CD4-positive, alpha-beta T cell (primary cell): ENCODE measurements around the gene LCE1A. TPM values are rescaled to one million over a fixed set of nuclear protein-coding genes. Genes with fewer than 3 reads are reported as not detected.

ENCODE experiments used
- ATAC-seq: fragments of 200-7000 bp; cut with Tn5 transposase; one replicate; pipeline ENCODE4 v1.10.0; 2022; ENCODE audit warnings: mild to moderate bottlenecking; ENCODE audit not compliant: poor library complexity
- CTCF ChIA-PET: fragments of 350-600 bp; sonication (Branson Sonifier 250); formaldehyde crosslinking; loops from one replicate; lab custom pipeline; 2021; ENCODE audit warnings: antibody characterized with exemption, inconsistent platforms; lab: Charles Lee
- POLR2A ChIA-PET: fragments of 350-600 bp; sonication (Branson Sonifier 250); formaldehyde crosslinking; loops from one replicate; lab custom pipeline; 2021; ENCODE audit warnings: antibody characterized with exemption, inconsistent platforms; lab: Charles Lee
- DNase-seq, 14 experiments: peaks; one replicate each; pipeline ENCODE4 v3.0.0-alpha.2; 2013 to 2020; ENCODE audit warnings: mixed read lengths in 2 of 14
- H3K27ac ChIP-seq, 2 donors: one replicate each; pipeline versions ENCODE4 v1.5.1 to v1.7.0; 2013; ENCODE audit warnings: low read length in 2 of 2, low read depth in 1 of 2, mild to moderate bottlenecking in 1 of 2
- H3K27me3 ChIP-seq, 2 experiments: 1 replicate in 1 of 2; 2 replicates in 1 of 2; pipeline versions ENCODE4 v1.6.1 to v1.7.0; 2013; ENCODE audit warnings: low read length in 2 of 2, control low read depth in 1 of 2, mild to moderate bottlenecking in 1 of 2, moderate library complexity in 1 of 2; ENCODE audit not compliant: insufficient read depth in 2 of 2, control insufficient read depth in 1 of 2
- H3K36me3 ChIP-seq: one replicate; pipeline ENCODE4 v1.6.1; 2013; ENCODE audit warnings: low read length, control low read depth; ENCODE audit not compliant: insufficient read depth
- H3K4me1 ChIP-seq: one replicate; pipeline ENCODE4 v1.6.1; 2013; ENCODE audit warnings: low read length, control low read depth; ENCODE audit not compliant: insufficient read depth
- H3K4me3 ChIP-seq: one replicate; pipeline ENCODE4 v1.5.1; 2013; ENCODE audit warnings: mild to moderate bottlenecking, low read length, moderate library complexity
- H3K9me3 ChIP-seq, 2 experiments: 1 replicate in 1 of 2; 2 replicates in 1 of 2; pipeline versions ENCODE4 v1.6.1 to v1.7.0; 2013; ENCODE audit warnings: low read length in 2 of 2, mild to moderate bottlenecking in 2 of 2, control low read depth in 1 of 2, moderate library complexity in 1 of 2; ENCODE audit not compliant: control insufficient read depth in 1 of 2, insufficient read depth in 1 of 2
- H3K27ac Mint-ChIP-seq: one replicate; pipeline ENCODE4 v1.8.0; 2020; ENCODE audit warnings: mixed read lengths
- H3K27me3 Mint-ChIP-seq: one replicate; pipeline ENCODE4 v1.8.0; 2021; ENCODE audit warnings: mixed read lengths
- H3K36me3 Mint-ChIP-seq: one replicate; pipeline ENCODE4 v1.8.0; 2021; ENCODE audit warnings: low read depth, mixed read lengths
- H3K4me1 Mint-ChIP-seq: one replicate; pipeline ENCODE4 v1.8.0; 2021; ENCODE audit warnings: low read depth, mixed read lengths
- H3K4me3 Mint-ChIP-seq: one replicate; pipeline ENCODE4 v1.8.0; 2020; ENCODE audit warnings: mild to moderate bottlenecking, mixed read lengths
- H3K9me3 Mint-ChIP-seq: one replicate; pipeline ENCODE4 v1.8.0; 2020; ENCODE audit warnings: mixed read lengths
- CTCF ChIP-seq: fragments of 200-600 bp; IDR thresholded peaks from one replicate; pipeline ENCODE4 v1.8.0; 2022; ENCODE audit warnings: antibody characterized with exemption, mild to moderate bottlenecking
- intact Hi-C, 2 experiments: fragments of 100-400 bp; cut with DNase I in 1 of 2; cut with micrococcal nuclease in 1 of 2; formaldehyde crosslinking; loops; one replicate each; pipeline versions ENCODE4 v1.15.1 to v1.9.0; 2023 to 2025; cut with DNase I, micrococcal nuclease
- total RNA-seq, 174 experiments: library from RNA in 2 of 174; stranded (reverse) in 2 of 174; gene quantifications; one replicate each; pipeline ENCODE4 v1.2.3 and lab custom pipeline; 2021 to 2026

Gene LCE1A
- total RNA-seq, 2 experiments from 2014 or later: not detected

- Mint-ChIP-seq H3K9me3 (no peaks in the 10 kb centered on the region), H3K4me1 (no peaks in the 10 kb centered on the region), H3K27me3 (peaks cover 28% of the 10 kb centered on the region), H3K36me3 (no peaks in the 10 kb centered on the region), H3K4me3 (no peak overlapping the region), H3K27ac (no peak overlapping the region)
- DNase-seq (no peak), ATAC-seq (no peak)
- Histone ChIP-seq H3K27ac (no peak overlapping the region), H3K36me3 (no peaks in the 10 kb centered on the region), H3K4me3 (no peak overlapping the region), H3K4me1 (no peaks in the 10 kb centered on the region), H3K27me3 (peaks cover 5% of the 10 kb centered on the region in 2 experiments), H3K9me3 (no peaks in the 10 kb centered on the region)
- POLR2A ChIA-PET: no interaction called here
- no peak for TF ChIP-seq CTCF
- CTCF ChIA-PET: no interaction called here
- intact Hi-C loops: no loop called here
These were observed 28.4 kb downstream of the LCE1A start for GRCh38 chr1:152855661-152856060.

GRCh38 chr1:152858062-152858461, 30.8 kb downstream of the LCE1A start:
- intact Hi-C loops: no loop called here
- no peak for TF ChIP-seq CTCF
- ChIA-PET CTCF (no interaction called here), POLR2A (no interaction called here)
- H3K36me3 ChIP-seq: no peaks in the 10 kb centered on the region
- H3K27me3 ChIP-seq: peaks cover 5 to 8% of the 10 kb centered on the region in 2 experiments
- H3K4me3 ChIP-seq: no peak overlapping the region
- Mint-ChIP-seq H3K27ac (no peak overlapping the region), H3K4me3 (no peak overlapping the region), H3K9me3 (no peaks in the 10 kb centered on the region), H3K27me3 (peaks cover 39% of the 10 kb centered on the region), H3K4me1 (no peaks in the 10 kb centered on the region), H3K36me3 (no peaks in the 10 kb centered on the region)
- ATAC-seq (no peak), DNase-seq (no peak)
- no peaks in the 10 kb centered on the region for H3K9me3 ChIP-seq
- H3K27ac ChIP-seq: no peak overlapping the region
- no peaks in the 10 kb centered on the region for H3K4me1 ChIP-seq

- TF ChIP-seq CTCF: no peak
- Mint-ChIP-seq H3K4me3 (no peak within 1 kb of the TSS), H3K4me1 (no peaks in the 10 kb centered on the region), H3K36me3 (no peaks in the 10 kb centered on the region), H3K27ac (no peak within 1 kb of the TSS), H3K27me3 (peaks cover 39% of the 10 kb centered on the region), H3K9me3 (no peaks in the 10 kb centered on the region)
- ATAC-seq: no peak
- POLR2A ChIA-PET: no interaction called here
- H3K4me1 ChIP-seq: no peaks in the 10 kb centered on the region
- no peaks in the 10 kb centered on the region for H3K9me3 ChIP-seq
- DNase-seq: no peak
- CTCF ChIA-PET: no interaction called here
- no peaks in the 10 kb centered on the region for H3K36me3 ChIP-seq
- no peak within 1 kb of the TSS for H3K4me3 ChIP-seq
- intact Hi-C loops: no loop called here
- no peak within 1 kb of the TSS for H3K27ac ChIP-seq
- H3K27me3 ChIP-seq: peaks cover 8 to 9% of the 10 kb centered on the region in 2 experiments
These were observed 32.4 kb downstream of the LCE1A start, which contains the start of gene LCE7A for GRCh38 chr1:152859696-152860095. LCE7A (plus strand) TSS chr1:152859996; CDS start chr1:152860698, 702 bp downstream.
